HepG2 (cell line): ENCODE data around the gene GPR137. TPM values are rescaled to one million over a fixed set of nuclear protein-coding genes. Genes with fewer than 3 reads are reported as not detected.

ENCODE experiments used
- LRRFIP1 ChIP-seq: sonication (generic); formaldehyde crosslinking; conservative IDR thresholded peaks from 2 replicates; pipeline ENCODE4 v1.4.0; 2020; ENCODE audit warnings: missing genetic modification reagents
- MAF1 ChIP-seq: sonication (generic); formaldehyde crosslinking; IDR thresholded peaks from 2 replicates; pipeline ENCODE4 v1.5.0; 2020; ENCODE audit warnings: missing genetic modification reagents, borderline replicate concordance
- SIN3A ChIP-seq: IDR thresholded peaks from 2 replicates; pipeline ENCODE4 v1.6.1; 2011; ENCODE audit warnings: low read depth, mild to moderate bottlenecking, control low read depth, low read length, borderline replicate concordance
- TBL1XR1 ChIP-seq: fragments of 150-350 bp; IDR thresholded peaks from 2 replicates; pipeline ENCODE4 v1.6.1; 2014; ENCODE audit warnings: borderline replicate concordance, low read length; ENCODE audit not compliant: partially characterized antibody
- TEAD3 ChIP-seq: optimal IDR thresholded peaks from 2 replicates; pipeline ENCODE3; 2016; ENCODE audit warnings: borderline replicate concordance
- THAP11 ChIP-seq: IDR thresholded peaks from 2 replicates; pipeline ENCODE4 v1.6.1; 2016; ENCODE audit warnings: missing biosample characterization, missing genetic modification reagents
- USF2 ChIP-seq, 2 experiments: sonication (generic) in 1 of 2; formaldehyde crosslinking in 1 of 2; IDR thresholded peaks; 2 replicates each; pipeline versions ENCODE4 v1.5.1 to v1.6.1; 2011 to 2020; ENCODE audit warnings: borderline replicate concordance in 1 of 2, low read depth in 1 of 2, low read length in 1 of 2, mild to moderate bottlenecking in 1 of 2, missing genetic modification reagents in 1 of 2, moderate library complexity in 1 of 2
- XBP1 ChIP-seq: sonication (generic); formaldehyde crosslinking; IDR thresholded peaks from 2 replicates; pipeline ENCODE4 v1.5.0; 2020; ENCODE audit warnings: missing genetic modification reagents
- ZIK1 ChIP-seq: sonication (generic); formaldehyde crosslinking; IDR thresholded peaks from 2 replicates; pipeline ENCODE4 v1.5.0; 2020; ENCODE audit warnings: mild to moderate bottlenecking, low read depth, missing genetic modification reagents, borderline replicate concordance
- ZNF251 ChIP-seq: sonication (generic); formaldehyde crosslinking; IDR thresholded peaks from 2 replicates; pipeline ENCODE4 v1.9.0; 2021; ENCODE audit warnings: mild to moderate bottlenecking, missing genetic modification reagents
- polyA plus RNA-seq, 8 experiments: library from polyadenylated mRNA; depleted of rRNA in 3 of 8; stranded (reverse) in 7 of 8; unstranded in 1 of 8; fragments of >200 nt; fragmentation: Illumina TruSeq in 4 of 8; extraction: Trizol in 4 of 8; gene quantifications; 2 replicates each; pipeline versions ENCODE4 v1.2.1 to v1.2.3, GENCODE V29; 2011 to 2016; ENCODE audit warnings: low read depth in 4 of 8, missing spikeins in 1 of 8, mixed read lengths in 1 of 8; ENCODE audit not compliant: insufficient read depth in 1 of 8
- total RNA-seq, 5 experiments: library from RNA; depleted of rRNA; stranded (reverse); fragments of >200 nt; fragmentation: Illumina TruSeq; extraction: Trizol; gene quantifications; 2 replicates each; pipeline ENCODE4 v1.2.3, GENCODE V29; 2016; ENCODE audit warnings: low read depth in 1 of 5
- TF ChIP-seq, protein P1 (sequence below): sonication (generic); formaldehyde crosslinking; IDR thresholded peaks from 2 replicates; pipeline ENCODE4 v1.8.0; 2022; ENCODE audit warnings: mild to moderate bottlenecking, missing genetic modification reagents
- TF ChIP-seq, protein P2 (sequence below): sonication (generic); formaldehyde crosslinking; IDR thresholded peaks from 2 replicates; pipeline ENCODE4 v1.8.1; 2023; ENCODE audit warnings: mild to moderate bottlenecking, moderate library complexity, missing genetic modification reagents
- TF ChIP-seq, protein P3 (sequence below): sonication (generic); formaldehyde crosslinking; IDR thresholded peaks from 2 replicates; pipeline ENCODE4 v1.4.0; 2020; ENCODE audit warnings: mild to moderate bottlenecking, low read depth, missing genetic modification reagents
- TF ChIP-seq, protein P4 (sequence below): fragments of 450-650 bp; IDR thresholded peaks from 2 replicates; pipeline ENCODE4 v1.6.1; 2017; ENCODE audit warnings: mild to moderate bottlenecking

Gene GPR137
- total and polyA plus RNA-seq, 2 of the 13 experiments (the other 11 are each of a cell fraction or from before 2014, with no cell fraction given): 8.5 to 13.2 TPM

- no peak for TF ChIP-seq USF2 (IDR thresholded peaks at IDR 0.05; ENCODE audit: low read depth, low read length)
- TF ChIP-seq USF2 (CRISPR knock-in tag; IDR thresholded peaks at IDR 0.05; ENCODE audit: borderline replicate concordance): no peak; the same call in 1 of the 2 replicates
- TF ChIP-seq, protein P1, sequence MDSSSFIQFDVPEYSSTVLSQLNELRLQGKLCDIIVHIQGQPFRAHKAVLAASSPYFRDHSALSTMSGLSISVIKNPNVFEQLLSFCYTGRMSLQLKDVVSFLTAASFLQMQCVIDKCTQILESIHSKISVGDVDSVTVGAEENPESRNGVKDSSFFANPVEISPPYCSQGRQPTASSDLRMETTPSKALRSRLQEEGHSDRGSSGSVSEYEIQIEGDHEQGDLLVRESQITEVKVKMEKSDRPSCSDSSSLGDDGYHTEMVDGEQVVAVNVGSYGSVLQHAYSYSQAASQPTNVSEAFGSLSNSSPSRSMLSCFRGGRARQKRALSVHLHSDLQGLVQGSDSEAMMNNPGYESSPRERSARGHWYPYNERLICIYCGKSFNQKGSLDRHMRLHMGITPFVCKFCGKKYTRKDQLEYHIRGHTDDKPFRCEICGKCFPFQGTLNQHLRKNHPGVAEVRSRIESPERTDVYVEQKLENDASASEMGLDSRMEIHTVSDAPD (CRISPR knock-in tag): no peak
- no peak; the same call in 1 of the 2 replicates for TF ChIP-seq THAP11 (CRISPR knock-in tag)
- TF ChIP-seq, protein P2, sequence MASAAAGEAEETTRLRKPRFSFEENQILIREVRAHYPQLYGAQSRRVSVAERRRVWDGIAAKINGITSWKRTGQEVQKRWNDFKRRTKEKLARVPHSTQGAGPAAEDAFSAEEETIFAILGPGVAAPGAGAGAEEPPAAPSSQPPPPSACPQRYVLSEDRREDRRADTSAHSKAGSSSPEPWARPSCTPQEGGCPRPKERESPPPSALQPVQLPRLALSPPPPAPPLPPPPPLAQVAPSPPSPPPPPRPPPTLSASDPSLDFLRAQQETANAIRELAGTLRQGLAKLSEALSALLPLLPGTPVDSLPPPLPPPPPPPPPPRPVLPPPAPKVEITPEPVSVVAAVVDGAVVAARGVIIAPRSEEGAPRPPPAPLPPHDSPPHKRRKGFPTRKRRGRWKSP (CRISPR knock-in tag): 0 out of 2 replicates have a peak, but pooled peaks have one; percentile 49
- no peak for TF ChIP-seq LRRFIP1 (CRISPR knock-in tag)
- TF ChIP-seq, protein P3, sequence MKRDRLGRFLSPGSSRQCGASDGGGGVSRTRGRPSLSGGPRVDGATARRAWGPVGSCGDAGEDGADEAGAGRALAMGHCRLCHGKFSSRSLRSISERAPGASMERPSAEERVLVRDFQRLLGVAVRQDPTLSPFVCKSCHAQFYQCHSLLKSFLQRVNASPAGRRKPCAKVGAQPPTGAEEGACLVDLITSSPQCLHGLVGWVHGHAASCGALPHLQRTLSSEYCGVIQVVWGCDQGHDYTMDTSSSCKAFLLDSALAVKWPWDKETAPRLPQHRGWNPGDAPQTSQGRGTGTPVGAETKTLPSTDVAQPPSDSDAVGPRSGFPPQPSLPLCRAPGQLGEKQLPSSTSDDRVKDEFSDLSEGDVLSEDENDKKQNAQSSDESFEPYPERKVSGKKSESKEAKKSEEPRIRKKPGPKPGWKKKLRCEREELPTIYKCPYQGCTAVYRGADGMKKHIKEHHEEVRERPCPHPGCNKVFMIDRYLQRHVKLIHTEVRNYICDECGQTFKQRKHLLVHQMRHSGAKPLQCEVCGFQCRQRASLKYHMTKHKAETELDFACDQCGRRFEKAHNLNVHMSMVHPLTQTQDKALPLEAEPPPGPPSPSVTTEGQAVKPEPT (CRISPR knock-in tag): peak; percentile 72; the same call in 1 of the 2 replicates
- TF ChIP-seq TBL1XR1: no peak
- TF ChIP-seq, protein P4, sequence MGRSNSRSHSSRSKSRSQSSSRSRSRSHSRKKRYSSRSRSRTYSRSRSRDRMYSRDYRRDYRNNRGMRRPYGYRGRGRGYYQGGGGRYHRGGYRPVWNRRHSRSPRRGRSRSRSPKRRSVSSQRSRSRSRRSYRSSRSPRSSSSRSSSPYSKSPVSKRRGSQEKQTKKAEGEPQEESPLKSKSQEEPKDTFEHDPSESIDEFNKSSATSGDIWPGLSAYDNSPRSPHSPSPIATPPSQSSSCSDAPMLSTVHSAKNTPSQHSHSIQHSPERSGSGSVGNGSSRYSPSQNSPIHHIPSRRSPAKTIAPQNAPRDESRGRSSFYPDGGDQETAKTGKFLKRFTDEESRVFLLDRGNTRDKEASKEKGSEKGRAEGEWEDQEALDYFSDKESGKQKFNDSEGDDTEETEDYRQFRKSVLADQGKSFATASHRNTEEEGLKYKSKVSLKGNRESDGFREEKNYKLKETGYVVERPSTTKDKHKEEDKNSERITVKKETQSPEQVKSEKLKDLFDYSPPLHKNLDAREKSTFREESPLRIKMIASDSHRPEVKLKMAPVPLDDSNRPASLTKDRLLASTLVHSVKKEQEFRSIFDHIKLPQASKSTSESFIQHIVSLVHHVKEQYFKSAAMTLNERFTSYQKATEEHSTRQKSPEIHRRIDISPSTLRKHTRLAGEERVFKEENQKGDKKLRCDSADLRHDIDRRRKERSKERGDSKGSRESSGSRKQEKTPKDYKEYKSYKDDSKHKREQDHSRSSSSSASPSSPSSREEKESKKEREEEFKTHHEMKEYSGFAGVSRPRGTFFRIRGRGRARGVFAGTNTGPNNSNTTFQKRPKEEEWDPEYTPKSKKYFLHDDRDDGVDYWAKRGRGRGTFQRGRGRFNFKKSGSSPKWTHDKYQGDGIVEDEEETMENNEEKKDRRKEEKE: no peak
- TF ChIP-seq SIN3A: peak; percentile 89; the same call in 1 of the 2 replicates
- TF ChIP-seq XBP1 (CRISPR knock-in tag): no peak
- TF ChIP-seq ZNF251: 0 out of 2 replicates have a peak, but pooled peaks have one; percentile 88
- no peak for TF ChIP-seq ZIK1
- TF ChIP-seq MAF1 (CRISPR knock-in tag): 0 out of 2 replicates have a peak, but pooled peaks have one; percentile 59
- no peak for TF ChIP-seq TEAD3
Measured at GRCh38 chr11:64317961-64318765, 32.5 kb downstream of the GPR137 start, which contains the start of gene PRDX5 (continued).
